HEK293 (cell line): ENCODE measurements around the gene IFITM1.

Experiments used
- CTCF ChIA-PET: fragments of 350-600 bp; formaldehyde crosslinking; extraction: SDS; loops from one replicate; lab custom pipeline; 2021; ENCODE audit warnings: antibody characterized with exemption; lab: Yijun Ruan, JAX
- POLR2A ChIA-PET: fragments of 300-600 bp; formaldehyde crosslinking; extraction: SDS; loops from one replicate; lab custom pipeline; 2020; ENCODE audit warnings: antibody characterized with exemption, inconsistent platforms; lab: Yijun Ruan, JAX
- H3K27ac ChIP-seq: fragments of 200-500 bp; sonication (Bioruptor generic); 2 replicates; pipeline ENCODE4 v1.5.1; 2014; ENCODE audit warnings: low read depth, low read length, control low read depth, inconsistent platforms; ENCODE audit errors: extremely low read depth
- H3K36me3 ChIP-seq, 2 experiments: fragments of 200-500 bp in 1 of 2; sonication (Bioruptor generic) in 1 of 2; 1 replicate in 1 of 2; 2 replicates in 1 of 2; pipeline ENCODE4 v1.5.1; 2014 to 2017; ENCODE audit warnings: inconsistent platforms in 2 of 2, low read length in 2 of 2; ENCODE audit not compliant: control insufficient read depth in 2 of 2, insufficient read depth in 1 of 2
- H3K4me1 ChIP-seq: fragments of 200-500 bp; sonication (Bioruptor generic); 2 replicates; pipeline ENCODE4 v1.5.1; 2014; ENCODE audit warnings: mild to moderate bottlenecking, low read length, inconsistent platforms; ENCODE audit not compliant: control insufficient read depth, insufficient read depth
- H3K4me3 ChIP-seq: 2 replicates; pipeline ENCODE4 v1.5.1; 2011; ENCODE audit warnings: low read depth, mild to moderate bottlenecking, control low read depth, low read length, moderate library complexity
- H3K9me3 ChIP-seq: fragments of 200-500 bp; sonication (Bioruptor generic); 2 replicates; pipeline ENCODE4 v1.5.1; 2014; ENCODE audit warnings: low read depth, low read length, inconsistent platforms; ENCODE audit not compliant: control insufficient read depth, insufficient read depth
- ATF2 ChIP-seq: fragments of 450-650 bp; formaldehyde crosslinking; IDR thresholded peaks from 2 replicates; pipeline ENCODE4 v1.5.1; 2016; ENCODE audit warnings: missing biosample characterization, missing genetic modification characterization, low read depth
- BCL11A ChIP-seq: fragments of 450-650 bp; formaldehyde crosslinking; IDR thresholded peaks from 2 replicates; pipeline ENCODE4 v1.5.1; 2016; ENCODE audit warnings: low read depth, missing biosample characterization, missing genetic modification characterization
- EGR2 ChIP-seq: fragments of 450-650 bp; formaldehyde crosslinking; IDR thresholded peaks from 2 replicates; pipeline ENCODE4 v1.5.1; 2016; ENCODE audit warnings: low read depth, missing biosample characterization, missing genetic modification characterization
- GLI2 ChIP-seq: fragments of 450-650 bp; formaldehyde crosslinking; IDR thresholded peaks from 2 replicates; pipeline ENCODE4; 2017; ENCODE audit warnings: missing biosample characterization, missing genetic modification characterization, low read depth, borderline replicate concordance
- MEIS1 ChIP-seq: sonication (generic); formaldehyde crosslinking; IDR thresholded peaks from 2 replicates; pipeline ENCODE4 v1.8.1; 2022; ENCODE audit warnings: missing genetic modification reagents, mild to moderate bottlenecking, borderline replicate concordance
- PRDM1 ChIP-seq: fragments of 450-650 bp; formaldehyde crosslinking; IDR thresholded peaks from 2 replicates; pipeline ENCODE4; 2016; ENCODE audit warnings: missing biosample characterization, missing genetic modification characterization
- ZBTB26 ChIP-seq: fragments of 450-650 bp; formaldehyde crosslinking; optimal IDR thresholded peaks from 2 replicates; pipeline ENCODE3; 2016; ENCODE audit warnings: missing biosample characterization, mild to moderate bottlenecking, missing genetic modification characterization
- ZFP3 ChIP-seq: fragments of 450-650 bp; formaldehyde crosslinking; IDR thresholded peaks from 2 replicates; pipeline ENCODE4 v1.5.1; 2016; ENCODE audit warnings: low read depth, missing biosample characterization, missing genetic modification characterization
- ZFP41 ChIP-seq: fragments of 450-650 bp; formaldehyde crosslinking; IDR thresholded peaks from 2 replicates; pipeline ENCODE4 v1.5.1; 2016; ENCODE audit warnings: missing biosample characterization, missing genetic modification characterization, borderline replicate concordance
- ZNF114 ChIP-seq: fragments of 450-650 bp; formaldehyde crosslinking; IDR thresholded peaks from 2 replicates; pipeline ENCODE4 v1.5.0; 2017; ENCODE audit warnings: missing biosample characterization, missing genetic modification characterization
- ZNF2 ChIP-seq: fragments of 450-650 bp; formaldehyde crosslinking; IDR thresholded peaks from 2 replicates; pipeline ENCODE4 v1.5.1; 2016; ENCODE audit warnings: missing biosample characterization, missing genetic modification characterization
- ZNF214 ChIP-seq: fragments of 450-650 bp; formaldehyde crosslinking; IDR thresholded peaks from 2 replicates; pipeline ENCODE4 v1.5.1; 2017; ENCODE audit warnings: missing biosample characterization, mild to moderate bottlenecking, missing genetic modification characterization, borderline replicate concordance
- ZNF24 ChIP-seq: fragments of 450-650 bp; formaldehyde crosslinking; IDR thresholded peaks from 2 replicates; pipeline ENCODE4 v1.5.1; 2016; ENCODE audit warnings: missing biosample characterization, missing genetic modification characterization
- ZNF335 ChIP-seq: fragments of 450-650 bp; formaldehyde crosslinking; conservative IDR thresholded peaks from 2 replicates; pipeline ENCODE4 v1.5.1; 2016; ENCODE audit warnings: missing biosample characterization, missing genetic modification characterization
- ZNF391 ChIP-seq: fragments of 450-650 bp; formaldehyde crosslinking; IDR thresholded peaks from 2 replicates; pipeline ENCODE4 v1.5.1; 2016; ENCODE audit warnings: low read depth, missing biosample characterization, missing genetic modification characterization, borderline replicate concordance
- ZNF394 ChIP-seq: fragments of 450-650 bp; formaldehyde crosslinking; IDR thresholded peaks from 2 replicates; pipeline ENCODE4 v1.5.1; 2016; ENCODE audit warnings: missing biosample characterization, missing genetic modification characterization, mild to moderate bottlenecking, moderate library complexity, borderline replicate concordance
- ZNF488 ChIP-seq: fragments of 450-650 bp; formaldehyde crosslinking; IDR thresholded peaks from 2 replicates; pipeline ENCODE4 v1.5.1; 2016; ENCODE audit warnings: missing biosample characterization, missing genetic modification characterization
- ZNF501 ChIP-seq: fragments of 450-650 bp; formaldehyde crosslinking; IDR thresholded peaks from 2 replicates; pipeline ENCODE4 v1.5.1; 2016; ENCODE audit warnings: missing biosample characterization, missing genetic modification characterization
- ZNF521 ChIP-seq: fragments of 450-650 bp; formaldehyde crosslinking; IDR thresholded peaks from 2 replicates; pipeline ENCODE4 v1.5.1; 2017; ENCODE audit warnings: missing biosample characterization, mild to moderate bottlenecking, missing genetic modification characterization
- ZNF529 ChIP-seq: fragments of 450-650 bp; formaldehyde crosslinking; IDR thresholded peaks from 2 replicates; pipeline ENCODE4 v1.5.1; 2017; ENCODE audit warnings: missing genetic modification characterization, missing biosample characterization; ENCODE audit not compliant: insufficient replicate concordance
- ZNF558 ChIP-seq: fragments of 450-650 bp; formaldehyde crosslinking; IDR thresholded peaks from 2 replicates; pipeline ENCODE4 v1.5.1; 2016; ENCODE audit warnings: missing biosample characterization, missing genetic modification characterization
- ZNF596 ChIP-seq: fragments of 450-650 bp; IDR thresholded peaks from 2 replicates; pipeline ENCODE4 v1.5.0; 2018; ENCODE audit warnings: missing biosample characterization, mild to moderate bottlenecking, missing genetic modification characterization, moderate library complexity
- ZNF629 ChIP-seq: fragments of 450-650 bp; formaldehyde crosslinking; IDR thresholded peaks from 2 replicates; pipeline ENCODE4 v1.5.1; 2017; ENCODE audit warnings: missing biosample characterization, missing genetic modification characterization
- ZNF837 ChIP-seq: fragments of 450-650 bp; formaldehyde crosslinking; IDR thresholded peaks from 2 replicates; pipeline ENCODE4 v1.5.1; 2016; ENCODE audit warnings: missing biosample characterization, missing genetic modification characterization
- ZSCAN30 ChIP-seq: fragments of 450-650 bp; IDR thresholded peaks from 2 replicates; pipeline ENCODE4 v1.5.1; 2018; ENCODE audit warnings: missing biosample characterization, mild to moderate bottlenecking, missing genetic modification characterization, moderate library complexity
- TF ChIP-seq, protein P1 (sequence below): fragments of 450-650 bp; formaldehyde crosslinking; IDR thresholded peaks from 2 replicates; pipeline ENCODE4 v1.5.1; 2016; ENCODE audit warnings: missing biosample characterization, missing genetic modification characterization
- TF ChIP-seq, protein P2 (sequence below): fragments of 450-650 bp; IDR thresholded peaks from 2 replicates; pipeline ENCODE4 v1.5.1; 2018; ENCODE audit warnings: missing biosample characterization, missing genetic modification characterization

Gene IFITM1

GRCh38 chr11:279040-279965 is 34.5 kb upstream of the IFITM1 start:
- no peak overlapping the region for H3K4me3 ChIP-seq
- CTCF ChIA-PET: interaction anchor here (1.0 to 4.0 kb wide), 2 partner anchors 29 to 76 kb away, joined by 7 to 28 read pairs; no protein-coding TSS in a partner anchor
- H3K36me3 ChIP-seq: no peaks in the 10 kb centered on the region
- no peaks in the 10 kb centered on the region for H3K4me1 ChIP-seq
- POLR2A ChIA-PET: no interaction called here
- TF ChIP-seq ZNF394 (tag by site-specific recombination) (no peak), ZFP3 (tag by site-specific recombination) (no peak), ZNF521 (no peak), ZNF529 (no peak), BCL11A (tag by site-specific recombination) (no peak), ZNF24 (tag by site-specific recombination) (no peak), PRDM1 (tag by site-specific recombination) (no peak), ZNF558 (tag by site-specific recombination) (no peak), GLI2 (no peak), ZNF488 (no peak), ZNF335 (tag by site-specific recombination) (no peak), EGR2 (tag by site-specific recombination) (no peak), ZNF214 (tag by site-specific recombination) (no peak), MEIS1 (no peak), ZFP41 (tag by site-specific recombination) (no peak), ZNF501 (tag by site-specific recombination) (no peak), ZNF114 (no peak), ZNF629 (no peak)
- TF ChIP-seq, all 188 proteins: peak for 0
- Histone ChIP-seq H3K9me3 (no peaks in the 10 kb centered on the region), H3K27ac (no peak overlapping the region)

DNA sequence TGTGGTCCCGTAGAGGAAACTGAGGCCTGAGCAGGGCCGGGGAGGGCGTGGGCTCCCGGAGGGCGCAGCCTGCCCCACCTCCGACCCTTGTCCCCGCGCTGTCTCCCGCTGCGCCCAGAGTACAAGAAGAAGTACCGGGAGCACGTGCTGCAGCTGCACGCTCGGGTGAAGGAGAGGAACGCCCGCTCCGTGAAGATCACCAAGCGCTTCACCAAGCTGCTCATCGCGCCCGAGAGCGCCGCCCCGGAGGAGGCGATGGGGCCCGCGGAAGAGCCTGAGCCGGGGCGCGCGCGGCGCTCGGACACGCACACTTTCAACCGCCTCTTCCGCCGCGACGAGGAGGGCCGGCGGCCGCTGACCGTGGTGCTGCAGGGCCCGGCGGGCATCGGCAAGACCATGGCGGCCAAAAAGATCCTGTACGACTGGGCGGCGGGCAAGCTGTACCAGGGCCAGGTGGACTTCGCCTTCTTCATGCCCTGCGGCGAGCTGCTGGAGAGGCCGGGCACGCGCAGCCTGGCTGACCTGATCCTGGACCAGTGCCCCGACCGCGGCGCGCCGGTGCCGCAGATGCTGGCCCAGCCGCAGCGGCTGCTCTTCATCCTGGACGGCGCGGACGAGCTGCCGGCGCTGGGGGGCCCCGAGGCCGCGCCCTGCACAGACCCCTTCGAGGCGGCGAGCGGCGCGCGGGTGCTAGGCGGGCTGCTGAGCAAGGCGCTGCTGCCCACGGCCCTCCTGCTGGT is 33.7 kb upstream of the IFITM1 start:
- Histone ChIP-seq H3K4me3 (peak overlapping the region; percentile 6), H3K9me3 (no peaks in the 10 kb centered on the region), H3K4me1 (no peaks in the 10 kb centered on the region), H3K27ac (no peak overlapping the region), H3K36me3 (no peaks in the 10 kb centered on the region)
- ChIA-PET POLR2A (interaction anchor here (0.6 kb wide), 1 partner anchor 84 kb away, joined by 3 read pairs; no protein-coding TSS in a partner anchor), CTCF (interaction anchor here (0.5 to 1.3 kb wide), 6 partner anchors 9 to 447 kb away, joined by 3 to 7 read pairs (median 3); no protein-coding TSS in a partner anchor)
- TF ChIP-seq, protein P1, sequence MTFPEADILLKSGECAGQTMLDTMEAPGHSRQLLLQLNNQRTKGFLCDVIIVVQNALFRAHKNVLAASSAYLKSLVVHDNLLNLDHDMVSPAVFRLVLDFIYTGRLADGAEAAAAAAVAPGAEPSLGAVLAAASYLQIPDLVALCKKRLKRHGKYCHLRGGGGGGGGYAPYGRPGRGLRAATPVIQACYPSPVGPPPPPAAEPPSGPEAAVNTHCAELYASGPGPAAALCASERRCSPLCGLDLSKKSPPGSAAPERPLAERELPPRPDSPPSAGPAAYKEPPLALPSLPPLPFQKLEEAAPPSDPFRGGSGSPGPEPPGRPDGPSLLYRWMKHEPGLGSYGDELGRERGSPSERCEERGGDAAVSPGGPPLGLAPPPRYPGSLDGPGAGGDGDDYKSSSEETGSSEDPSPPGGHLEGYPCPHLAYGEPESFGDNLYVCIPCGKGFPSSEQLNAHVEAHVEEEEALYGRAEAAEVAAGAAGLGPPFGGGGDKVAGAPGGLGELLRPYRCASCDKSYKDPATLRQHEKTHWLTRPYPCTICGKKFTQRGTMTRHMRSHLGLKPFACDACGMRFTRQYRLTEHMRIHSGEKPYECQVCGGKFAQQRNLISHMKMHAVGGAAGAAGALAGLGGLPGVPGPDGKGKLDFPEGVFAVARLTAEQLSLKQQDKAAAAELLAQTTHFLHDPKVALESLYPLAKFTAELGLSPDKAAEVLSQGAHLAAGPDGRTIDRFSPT (tag by site-specific recombination): no peak
- TF ChIP-seq ZSCAN30 (tag by site-specific recombination) (no peak), ATF2 (no peak), ZNF391 (tag by site-specific recombination) (no peak), ZBTB26 (tag by site-specific recombination) (peak; percentile 45), ZNF837 (tag by site-specific recombination) (no peak), ZNF2 (tag by site-specific recombination) (no peak), ZNF596 (no peak)
- TF ChIP-seq, protein P2, sequence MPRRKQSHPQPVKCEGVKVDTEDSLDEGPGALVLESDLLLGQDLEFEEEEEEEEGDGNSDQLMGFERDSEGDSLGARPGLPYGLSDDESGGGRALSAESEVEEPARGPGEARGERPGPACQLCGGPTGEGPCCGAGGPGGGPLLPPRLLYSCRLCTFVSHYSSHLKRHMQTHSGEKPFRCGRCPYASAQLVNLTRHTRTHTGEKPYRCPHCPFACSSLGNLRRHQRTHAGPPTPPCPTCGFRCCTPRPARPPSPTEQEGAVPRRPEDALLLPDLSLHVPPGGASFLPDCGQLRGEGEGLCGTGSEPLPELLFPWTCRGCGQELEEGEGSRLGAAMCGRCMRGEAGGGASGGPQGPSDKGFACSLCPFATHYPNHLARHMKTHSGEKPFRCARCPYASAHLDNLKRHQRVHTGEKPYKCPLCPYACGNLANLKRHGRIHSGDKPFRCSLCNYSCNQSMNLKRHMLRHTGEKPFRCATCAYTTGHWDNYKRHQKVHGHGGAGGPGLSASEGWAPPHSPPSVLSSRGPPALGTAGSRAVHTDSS: no peak
